DMS 273 (cell line): ENCODE results near the gene ITGA8.
A peak's percentile ranks its signal among the peaks of the same experiment; 100 is the strongest.

ENCODE experiments used
- DNase-seq: peaks from one replicate; lab custom pipeline; 2025; ENCODE audit not compliant: unreplicated experiment; lab: John Stamatoyannopoulos, UW

ITGA8 gene

GRCh38 chr10:15737656-15738055 lies 17.9 kb upstream of the ITGA8 start:
- no peak for DNase-seq

GRCh38 chr10:15735763-15736162 lies 16.0 kb upstream of the ITGA8 start:
- DNase-seq = peak; percentile 9

GRCh38 chr10:15730341-15730740 lies 10.6 kb upstream of the ITGA8 start:
- DNase-seq = no peak

GRCh38 chr10:15729890-15730289 lies 10.2 kb upstream of the ITGA8 start:
- no peak for DNase-seq

DNA sequence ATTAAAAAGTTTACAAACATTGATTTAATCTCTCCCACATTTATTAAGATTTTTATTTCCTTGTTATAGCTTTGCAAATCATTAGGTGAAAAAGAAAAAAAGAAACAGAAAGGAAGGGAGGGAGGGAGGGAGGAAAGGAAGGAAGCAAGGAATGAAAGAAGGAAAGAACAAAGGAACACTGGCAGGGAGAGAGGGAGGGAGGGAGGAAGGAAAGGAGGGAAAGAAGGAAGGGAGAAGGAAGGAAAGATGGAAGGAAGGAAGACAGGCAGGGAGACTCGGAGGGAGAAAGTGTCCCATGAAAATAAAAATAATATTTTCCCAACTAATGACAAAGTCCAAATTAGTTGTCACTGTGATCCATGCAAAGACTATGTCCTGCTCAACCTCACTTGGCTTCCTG lies 6.3 kb upstream of the ITGA8 start:
- DNase-seq = no peak

GRCh38 chr10:15725603-15726002 lies 5.9 kb upstream of the ITGA8 start:
- DNase-seq = peak; percentile 67

- no peak for DNase-seq
Measured at GRCh38 chr10:15724683-15725082, 5.0 kb upstream of the ITGA8 start.

DNA sequence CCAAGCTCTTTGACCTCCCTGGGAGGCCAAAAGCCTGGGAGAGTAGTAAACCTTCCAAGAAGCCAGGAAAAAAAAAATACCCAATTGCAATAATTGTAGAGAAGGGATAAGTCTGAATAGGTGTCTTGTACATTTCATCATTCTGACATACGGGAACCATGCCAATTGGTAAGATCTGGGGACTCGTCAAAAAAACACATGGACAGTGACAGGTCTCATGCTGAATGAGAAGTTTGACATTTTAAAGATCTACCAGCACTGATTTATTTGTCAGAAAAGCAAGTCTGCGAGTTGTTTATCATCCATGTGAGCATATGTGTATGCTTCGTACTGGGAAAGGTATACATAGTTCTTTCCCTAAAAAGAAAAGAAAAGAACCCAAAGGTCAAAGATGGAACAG lies 4.1 kb upstream of the ITGA8 start:
- DNase-seq = no peak

DNA sequence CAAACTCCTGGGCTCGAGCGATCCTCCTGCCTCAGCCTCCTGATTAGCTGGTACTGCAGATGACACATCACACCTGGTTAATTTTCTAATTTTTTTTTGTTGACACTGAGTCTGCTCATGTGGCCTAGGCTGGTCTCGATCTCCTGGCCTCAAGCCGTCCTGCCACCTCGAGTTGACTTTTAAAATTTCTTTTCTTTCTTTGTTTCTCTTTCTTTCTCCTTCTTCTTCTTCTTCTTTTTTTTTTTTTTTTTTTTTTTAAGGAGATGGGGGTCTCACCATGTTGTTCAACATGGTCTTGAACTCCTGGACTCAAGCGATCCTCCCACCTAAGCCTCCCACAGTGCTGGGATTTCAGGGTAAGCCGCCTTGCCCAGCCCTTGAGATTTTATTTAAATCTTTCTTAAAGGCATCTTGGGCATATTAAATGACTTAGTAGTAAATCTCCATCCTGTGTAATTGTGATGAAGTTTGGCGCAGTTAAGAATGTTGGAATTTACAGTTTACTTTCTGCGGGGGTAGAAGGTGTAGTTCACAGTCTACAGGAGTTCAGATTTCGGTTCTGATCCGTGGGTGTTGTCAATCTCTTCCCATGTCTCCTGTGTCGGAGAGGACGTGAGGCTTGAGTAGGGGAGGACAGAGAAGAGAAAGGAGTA lies 1.0 kb upstream of the ITGA8 start:
- DNase-seq = no peak

- peak; percentile 39 for DNase-seq
Measured at GRCh38 chr10:15719049-15719898, 448 bp downstream of the ITGA8 start.

DNA sequence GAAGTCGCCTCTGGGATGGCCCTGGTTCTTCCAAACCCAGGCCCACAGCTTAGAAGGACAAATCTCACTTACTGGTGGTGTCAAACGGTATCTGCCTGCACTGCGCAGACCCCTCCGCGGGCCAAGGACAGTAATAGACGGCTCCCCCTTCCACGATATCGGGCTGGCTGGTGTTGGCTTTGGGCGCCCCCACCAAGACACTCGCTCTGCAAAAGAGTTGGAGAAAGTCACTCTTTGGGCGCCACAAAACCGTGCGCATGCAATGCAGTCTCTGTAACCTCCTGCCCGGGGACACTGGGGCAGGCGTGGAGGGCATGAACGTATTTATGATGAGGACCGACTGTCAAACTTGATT lies 1.1 kb downstream of the ITGA8 start:
- no peak for DNase-seq

- DNase-seq = peak; percentile 25
Measured at GRCh38 chr10:15715619-15716227, 4.0 kb downstream of the ITGA8 start.

GRCh38 chr10:15714847-15715246 lies 4.9 kb downstream of the ITGA8 start:
- DNase-seq = no peak

DNA sequence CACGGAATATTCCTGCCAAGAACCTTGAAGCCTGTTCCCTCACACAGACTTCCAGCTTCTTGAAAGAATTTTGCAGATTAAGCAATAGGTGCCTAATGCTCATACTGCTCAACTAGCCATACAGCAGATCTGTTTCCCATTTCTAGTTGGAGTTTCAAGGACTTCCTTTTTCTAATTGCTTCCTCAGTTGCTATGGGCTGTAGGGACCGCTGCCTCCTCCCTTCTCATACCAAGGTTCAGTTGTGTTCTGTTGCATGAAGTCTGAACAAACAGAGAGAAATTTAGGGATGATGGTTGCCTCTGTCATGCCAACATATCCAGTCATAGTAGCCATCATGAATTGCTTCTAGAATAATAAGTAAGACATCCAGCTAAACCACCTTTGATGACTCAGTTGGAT lies 6.8 kb downstream of the ITGA8 start:
- no peak for DNase-seq

- DNase-seq = no peak
Measured at GRCh38 chr10:15710455-15710854, 9.3 kb downstream of the ITGA8 start.

DNA sequence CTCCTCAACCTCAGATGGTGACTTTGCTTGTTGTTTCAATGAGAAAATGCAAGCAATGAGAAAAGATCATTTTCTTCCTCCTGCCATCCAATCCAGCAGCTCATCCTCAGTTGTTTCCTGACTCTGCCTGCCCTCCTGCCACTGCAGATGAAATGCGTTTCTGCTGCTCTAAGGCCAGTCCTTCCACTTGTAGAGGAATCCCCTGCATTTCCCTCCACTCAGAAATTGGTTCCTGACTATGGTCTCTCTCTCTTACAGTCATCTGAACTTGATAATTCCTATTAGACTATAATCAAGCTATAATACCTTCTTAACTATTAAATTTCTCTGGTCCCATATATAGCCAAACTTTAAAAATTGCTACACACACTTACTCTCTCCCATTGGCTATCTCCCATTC lies 14.4 kb downstream of the ITGA8 start:
- DNase-seq = no peak

DNA sequence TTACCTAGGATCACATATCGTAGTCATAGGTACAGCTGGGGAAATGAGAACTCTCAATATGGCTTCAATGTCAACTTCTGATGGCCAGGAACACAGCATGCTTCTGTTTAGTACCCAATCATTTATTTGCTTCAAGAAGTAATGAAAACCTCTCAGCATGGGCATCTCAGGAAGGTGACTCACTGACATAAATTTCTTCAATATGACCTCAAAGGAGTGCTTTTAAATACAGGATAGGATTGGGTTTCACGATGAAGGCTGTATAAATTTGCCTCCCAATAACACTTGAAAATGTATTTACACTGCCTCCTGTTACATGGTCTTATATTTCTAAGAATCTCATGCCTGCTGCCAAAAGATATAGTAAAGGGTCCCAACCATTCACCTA lies 15.1 kb downstream of the ITGA8 start:
- no peak for DNase-seq

DNA sequence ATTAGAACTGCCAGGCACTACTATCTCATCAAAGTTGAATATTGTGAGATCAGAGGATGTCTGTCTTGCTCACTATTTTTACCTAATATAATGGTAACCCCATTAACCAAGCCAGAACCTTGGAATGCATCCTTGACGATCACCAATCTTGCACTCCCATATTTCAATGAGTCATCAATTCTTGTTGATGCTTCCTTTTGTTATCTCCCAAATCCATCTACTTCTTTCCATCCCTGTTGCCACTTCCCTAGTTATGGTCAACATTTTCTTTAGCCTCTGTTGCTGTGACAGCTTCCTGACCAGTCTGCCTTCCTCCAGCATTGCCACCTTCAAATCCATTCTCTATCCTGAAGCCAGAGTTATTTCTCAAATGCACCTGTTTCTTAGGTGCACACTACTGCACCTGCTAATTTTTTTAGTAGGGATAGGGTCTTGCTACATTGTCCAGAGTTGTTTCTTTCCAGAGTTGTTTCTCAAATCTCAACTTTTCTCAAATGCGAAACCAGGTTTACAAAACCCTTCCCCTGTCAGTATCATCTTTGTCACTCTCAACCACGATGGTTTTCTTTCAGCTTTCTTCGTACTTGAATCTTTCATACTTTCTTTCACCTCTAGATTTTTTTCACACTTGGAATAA lies 15.7 kb downstream of the ITGA8 start:
- no peak for DNase-seq

GRCh38 chr10:15703151-15703880 lies 16.4 kb downstream of the ITGA8 start:
- DNase-seq = no peak

DNA sequence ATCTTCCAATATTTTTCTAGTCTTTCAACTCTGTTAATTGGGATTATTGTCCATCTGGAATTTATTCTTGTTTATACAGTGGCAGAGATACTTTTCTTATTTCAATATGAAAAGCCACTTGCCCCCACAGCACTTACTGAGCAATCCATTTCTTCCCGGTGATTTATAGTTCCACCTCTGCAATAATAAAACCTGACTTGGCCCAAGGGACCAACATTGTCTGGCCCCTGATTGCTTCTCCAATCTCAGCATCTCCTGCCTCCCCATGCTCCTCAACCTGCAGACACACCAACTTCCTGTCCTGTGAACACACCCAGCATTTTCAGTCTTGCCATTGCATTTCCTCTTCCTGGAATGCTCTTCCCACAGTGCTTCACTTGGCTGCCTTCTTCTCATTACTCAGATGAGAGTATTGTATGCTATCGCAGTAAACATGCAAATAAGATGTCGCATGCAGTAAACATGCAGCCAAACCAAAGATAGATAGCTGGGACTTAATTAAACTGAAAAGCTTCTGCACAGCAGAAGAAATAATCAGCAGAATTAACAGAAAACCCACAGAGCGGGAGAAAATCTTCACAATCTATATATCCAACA lies 19.5 kb downstream of the ITGA8 start:
- no peak for DNase-seq

DNA sequence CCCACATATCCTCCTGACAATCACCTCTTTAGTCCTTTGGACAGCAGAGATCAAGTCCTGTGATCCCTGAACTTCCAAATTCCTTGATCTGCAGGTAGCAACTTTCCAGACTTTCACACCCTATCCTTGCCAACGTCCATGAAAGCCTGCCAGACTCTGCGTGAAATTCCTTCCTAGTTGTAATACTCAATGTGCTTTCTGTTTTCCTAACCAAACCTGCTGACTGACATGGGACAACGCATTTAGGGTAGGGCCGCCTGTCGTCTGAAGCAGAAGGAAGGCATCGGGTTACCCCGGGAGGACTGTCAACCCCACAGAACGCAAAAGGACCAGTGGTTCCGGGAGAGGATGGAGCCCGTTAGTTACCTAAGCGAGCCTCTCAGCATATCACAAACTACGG lies 23.9 kb downstream of the ITGA8 start:
- DNase-seq = no peak
